Measurements from ENCODE around the gene TTC7B.

TTC7B gene

GRCh38 chr14:90740946-90741681 lies 75.1 kb downstream of the TTC7B start:
- DNase-seq (ENCODE audit: low read depth) = no peak

- no peak for DNase-seq (ENCODE audit: low read depth)
Measured at GRCh38 chr14:90740081-90740480, 76.1 kb downstream of the TTC7B start.

DNA sequence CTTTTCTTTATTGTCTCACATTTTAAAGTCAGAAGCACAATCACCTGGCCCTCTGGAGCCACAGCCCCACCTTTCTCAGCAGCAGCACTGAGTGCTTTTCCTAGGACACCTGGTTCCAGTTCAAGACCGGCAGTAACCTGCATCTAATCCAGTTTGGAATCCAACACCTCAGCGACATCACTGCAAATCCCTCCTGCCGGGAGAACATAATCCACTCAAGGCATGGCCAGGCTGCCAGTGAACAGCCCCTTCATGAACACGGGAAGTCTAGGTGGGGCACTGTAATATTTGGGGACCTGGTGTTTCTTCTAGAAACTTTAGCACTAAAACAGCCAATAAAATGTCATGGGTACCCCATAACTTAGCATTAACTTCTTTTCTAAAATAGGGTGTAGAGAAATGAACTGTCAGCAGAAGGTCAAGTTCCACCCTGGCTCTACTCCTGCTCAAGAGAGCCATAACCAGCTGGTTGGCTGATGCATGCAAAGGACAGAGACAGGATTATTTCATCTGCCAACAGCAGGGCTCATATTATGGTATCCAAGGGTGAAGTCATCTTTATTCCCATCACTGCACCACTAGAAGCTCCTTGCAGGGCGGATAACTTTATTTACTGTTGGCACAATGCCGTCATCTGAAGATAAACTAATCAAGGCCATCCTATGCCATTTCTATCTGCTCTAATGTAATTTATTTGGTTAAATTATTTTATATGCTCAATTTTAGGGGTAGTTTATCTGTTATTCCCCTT lies 76.7 kb downstream of the TTC7B start:
- no peak for DNase-seq (ENCODE audit: low read depth)

DNA sequence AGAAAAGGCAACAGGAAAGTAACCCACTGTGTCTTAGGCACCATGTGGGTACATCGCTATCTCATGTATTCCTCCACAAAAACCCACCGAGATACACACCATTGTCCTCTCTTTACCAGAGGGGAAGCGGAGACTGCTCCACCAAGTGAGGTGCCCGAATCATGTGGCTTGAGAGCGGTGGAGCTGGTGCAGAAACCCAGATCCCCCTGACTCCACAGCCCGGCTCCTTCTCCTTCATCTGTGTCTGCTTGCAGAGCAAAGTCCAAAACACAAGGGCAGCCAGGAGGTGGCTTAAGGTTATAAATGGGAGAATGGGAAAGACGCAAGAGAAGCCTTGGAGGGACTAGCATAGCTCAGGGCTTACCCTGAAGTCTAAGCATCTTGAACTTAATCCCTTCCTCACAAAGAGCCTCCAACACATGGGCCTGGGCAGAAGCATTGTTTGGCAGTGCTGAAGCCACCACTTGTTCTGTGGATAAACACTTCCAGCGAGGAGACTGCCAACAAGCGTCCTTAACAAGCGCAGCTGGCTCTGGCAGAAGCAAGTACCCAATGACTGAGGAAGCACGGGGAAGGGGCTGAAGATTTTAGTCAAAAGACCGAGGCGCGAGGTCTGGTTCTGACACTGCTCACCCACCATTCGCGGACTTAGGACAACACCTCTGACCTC lies 83.0 kb downstream of the TTC7B start:
- DNase-seq (ENCODE audit: low read depth) = no peak

DNA sequence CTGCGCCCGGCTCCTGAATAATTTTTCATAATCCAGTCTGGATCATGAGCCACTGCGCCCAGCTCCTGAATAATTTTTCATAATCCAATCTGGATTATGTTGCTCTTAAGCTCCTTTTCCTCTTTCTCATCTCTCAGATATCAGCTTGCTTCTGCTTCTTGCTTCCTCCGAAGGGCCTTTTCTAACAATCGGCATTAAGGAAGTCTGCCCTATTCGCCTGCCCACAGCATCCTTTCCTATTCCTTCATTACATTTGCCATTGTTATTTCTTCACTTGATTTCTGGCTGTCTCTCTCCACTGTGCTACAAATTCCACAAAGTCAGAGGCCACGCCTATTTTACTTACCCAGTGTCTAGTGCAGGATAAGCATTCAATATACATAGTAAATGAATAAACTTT lies 83.5 kb downstream of the TTC7B start:
- no peak for DNase-seq (ENCODE audit: low read depth)

DNA sequence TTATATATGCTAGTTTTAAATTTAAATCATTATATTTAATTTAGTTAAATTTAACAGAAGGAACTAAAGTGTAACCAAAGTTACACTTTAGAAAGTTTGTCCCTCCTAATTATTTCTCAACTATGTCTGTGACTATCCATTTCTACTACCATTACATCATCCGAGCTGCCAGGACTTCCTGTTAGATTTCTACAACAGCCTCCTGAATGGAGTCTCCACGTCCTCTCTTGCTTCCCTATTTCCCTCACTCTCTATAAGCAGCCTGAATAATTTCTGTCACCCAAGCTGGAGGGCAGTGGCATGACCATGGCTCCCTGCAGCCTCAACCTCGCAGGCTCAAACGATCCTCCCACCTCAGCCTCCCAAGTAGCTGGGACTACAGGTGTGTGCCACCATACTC lies 84.1 kb downstream of the TTC7B start:
- no peak for DNase-seq (ENCODE audit: low read depth)

DNA sequence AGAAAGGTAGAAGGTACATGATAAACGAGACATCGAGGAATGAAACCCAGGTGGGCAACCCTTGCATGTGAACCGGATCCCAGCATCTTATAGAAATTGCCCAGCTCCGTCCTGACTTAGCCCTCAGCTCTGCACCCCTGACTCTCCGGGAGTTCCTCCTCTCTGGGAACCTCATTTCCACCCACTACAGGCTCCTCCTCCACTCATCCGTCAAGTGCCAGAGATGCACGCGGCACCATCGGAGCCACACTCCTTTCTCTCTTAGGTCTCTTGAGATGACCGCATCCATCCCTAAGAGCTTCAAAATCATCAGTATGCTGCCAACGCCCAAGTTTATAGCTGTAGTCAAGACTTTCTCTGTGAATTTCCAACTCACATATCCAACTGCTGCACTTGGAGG lies 84.7 kb downstream of the TTC7B start:
- no peak for DNase-seq (ENCODE audit: low read depth)

DNA sequence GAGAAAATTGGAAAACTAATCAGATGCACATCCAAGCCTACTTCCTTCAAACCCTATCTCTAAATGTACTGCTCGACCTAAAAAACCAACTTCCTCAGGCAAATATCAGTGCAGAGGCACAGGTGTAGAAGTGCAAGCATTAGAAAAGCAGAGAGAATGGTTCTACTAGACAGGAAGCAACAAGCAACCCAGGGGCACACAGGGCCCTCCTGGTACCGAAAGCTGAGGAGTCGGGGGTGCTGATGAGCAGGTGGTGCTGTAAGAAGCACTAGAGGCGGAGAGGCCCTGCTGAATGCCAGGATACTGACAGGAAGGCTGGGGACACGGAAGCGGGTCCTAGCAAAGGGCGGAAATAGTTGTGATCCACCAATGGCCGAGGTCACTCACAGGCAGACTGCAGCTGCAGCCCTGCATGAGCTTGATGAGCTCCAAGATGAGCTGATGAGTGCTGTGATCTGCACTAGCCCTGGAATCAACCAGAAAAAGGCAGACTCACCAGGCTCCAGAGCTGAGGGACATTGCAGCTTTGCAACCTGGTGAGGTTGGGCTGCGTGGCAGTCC lies 85.9 kb downstream of the TTC7B start:
- DNase-seq (ENCODE audit: low read depth) = no peak

DNA sequence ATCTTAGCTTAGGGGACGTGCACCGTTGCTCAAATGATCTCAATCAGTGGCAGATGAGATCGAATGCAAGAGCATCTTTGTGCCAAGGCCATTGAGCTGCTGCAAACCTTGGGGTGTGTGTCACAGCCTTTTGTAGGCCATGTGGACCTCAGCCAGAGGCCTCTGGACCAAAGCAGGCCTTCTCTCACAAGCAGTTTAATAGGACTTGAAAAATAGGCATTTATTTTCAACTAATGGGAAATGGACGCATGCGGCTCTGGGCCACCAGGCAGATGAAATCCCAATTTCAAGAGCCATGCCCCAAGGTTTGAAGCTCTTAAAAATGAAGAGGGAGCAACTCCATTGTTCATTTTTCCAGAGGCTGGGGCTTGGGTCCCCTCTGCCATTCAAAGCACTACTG lies 87.3 kb downstream of the TTC7B start:
- no peak for DNase-seq (ENCODE audit: low read depth)

GRCh38 chr14:90727082-90727481 lies 89.1 kb downstream of the TTC7B start:
- DNase-seq (ENCODE audit: low read depth) = no peak

DNA sequence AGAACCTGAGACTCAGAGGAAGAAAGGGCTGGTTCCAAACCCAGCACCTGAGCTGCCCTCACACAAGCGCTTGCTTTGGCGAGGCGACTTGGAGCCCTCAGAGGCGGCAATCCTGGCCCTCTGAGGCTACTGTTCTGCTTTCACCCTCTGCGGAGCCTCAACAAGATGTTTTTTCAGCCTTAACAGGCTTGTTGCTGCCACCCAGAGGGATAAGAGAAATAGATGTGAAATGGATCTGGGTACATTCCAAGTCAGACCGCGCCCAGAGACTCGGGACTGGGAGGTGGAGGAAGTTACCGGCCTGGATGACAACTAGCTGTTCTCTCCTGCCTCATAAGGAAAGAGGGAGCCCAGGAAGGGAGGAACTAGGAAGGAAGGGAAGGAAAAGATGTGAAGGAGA lies 89.6 kb downstream of the TTC7B start:
- no peak for DNase-seq (ENCODE audit: low read depth)

DNA sequence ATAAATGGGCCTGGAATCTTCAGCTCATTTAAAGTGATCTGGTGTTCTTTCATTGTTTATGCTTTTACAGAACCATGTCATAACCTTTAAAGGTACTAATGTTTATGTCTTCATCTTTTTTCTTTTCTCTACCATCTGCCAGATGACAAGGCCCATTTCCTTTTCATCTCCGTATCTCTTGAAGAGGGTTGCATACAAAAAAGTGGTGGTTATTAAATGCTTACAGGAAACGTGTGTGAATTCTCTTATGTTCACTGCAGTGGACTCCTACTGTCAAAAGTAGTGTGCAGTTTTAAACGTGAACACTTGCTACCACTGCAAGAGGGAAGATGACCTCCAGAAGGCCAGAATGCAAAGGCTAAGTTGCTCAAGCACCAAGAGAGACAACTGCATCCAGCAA lies 91.4 kb downstream of the TTC7B start:
- DNase-seq (ENCODE audit: low read depth) = no peak

DNA sequence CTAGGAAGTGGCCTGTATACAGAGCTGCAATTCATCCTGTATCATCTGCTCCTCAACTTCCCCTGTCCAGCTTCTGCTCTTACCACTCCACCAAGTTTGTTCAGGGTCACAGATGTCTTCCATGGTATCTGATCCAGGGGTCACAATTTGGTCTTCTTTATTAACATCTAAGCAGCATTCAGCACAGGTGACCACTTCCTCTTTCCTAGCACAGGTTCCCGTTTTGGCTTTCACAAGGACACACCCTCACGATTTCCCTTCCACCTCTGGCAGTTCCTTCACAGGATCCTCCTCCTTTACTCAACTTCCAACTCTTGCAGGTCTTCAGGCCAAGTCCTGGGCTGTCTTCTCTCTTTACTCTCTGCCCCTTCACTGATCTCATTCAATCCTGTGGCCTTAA lies 93.6 kb downstream of the TTC7B start:
- DNase-seq (ENCODE audit: low read depth) = no peak

GRCh38 chr14:90721619-90722305 lies 94.5 kb downstream of the TTC7B start:
- no peak for DNase-seq (ENCODE audit: low read depth)

GRCh38 chr14:90720832-90721231 lies 95.4 kb downstream of the TTC7B start:
- no peak for DNase-seq (ENCODE audit: low read depth)

DNA sequence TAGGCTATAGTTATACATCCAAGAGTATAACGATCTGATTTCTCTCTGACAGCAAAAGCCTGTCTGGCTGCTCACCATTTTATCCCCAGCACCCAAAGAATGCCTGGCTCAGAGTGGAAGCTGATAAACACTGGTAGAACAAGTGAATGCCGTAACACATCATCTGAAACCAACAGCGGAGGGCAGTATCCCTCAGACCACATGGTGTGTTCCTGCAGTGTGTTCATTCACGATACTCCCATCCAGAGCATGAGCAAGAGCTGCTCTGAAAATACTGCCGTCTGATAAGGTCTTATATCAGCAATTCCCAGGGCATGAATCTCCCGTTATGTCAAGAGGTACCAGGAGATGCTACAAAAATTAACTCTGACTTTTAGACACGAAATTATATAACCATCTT lies 95.9 kb downstream of the TTC7B start:
- no peak for DNase-seq (ENCODE audit: low read depth)

GRCh38 chr14:90717916-90718315 lies 98.3 kb downstream of the TTC7B start:
- no peak for DNase-seq (ENCODE audit: low read depth)

DNA sequence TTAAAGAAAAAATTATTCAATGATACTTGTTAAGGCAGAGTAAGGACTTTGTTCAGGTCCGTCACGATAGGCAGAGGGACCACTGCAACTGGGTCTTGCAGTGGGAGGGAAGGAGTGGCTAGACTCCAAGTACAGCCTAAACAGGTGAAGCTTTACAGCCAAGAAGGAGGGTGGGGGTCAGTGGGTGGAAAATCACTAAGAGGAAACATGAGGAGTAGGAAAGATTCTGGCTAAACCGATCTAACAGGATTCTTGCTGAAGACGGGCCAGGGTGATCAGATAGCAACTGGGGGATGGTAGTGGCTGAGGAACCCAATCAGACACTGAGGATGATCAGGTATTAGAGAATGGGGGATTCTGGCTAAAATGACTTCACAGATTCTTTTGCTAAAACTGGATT lies 100.2 kb downstream of the TTC7B start:
- DNase-seq (ENCODE audit: low read depth) = no peak

GRCh38 chr14:90715495-90715894 lies 100.7 kb downstream of the TTC7B start:
- DNase-seq (ENCODE audit: low read depth) = no peak

DNA sequence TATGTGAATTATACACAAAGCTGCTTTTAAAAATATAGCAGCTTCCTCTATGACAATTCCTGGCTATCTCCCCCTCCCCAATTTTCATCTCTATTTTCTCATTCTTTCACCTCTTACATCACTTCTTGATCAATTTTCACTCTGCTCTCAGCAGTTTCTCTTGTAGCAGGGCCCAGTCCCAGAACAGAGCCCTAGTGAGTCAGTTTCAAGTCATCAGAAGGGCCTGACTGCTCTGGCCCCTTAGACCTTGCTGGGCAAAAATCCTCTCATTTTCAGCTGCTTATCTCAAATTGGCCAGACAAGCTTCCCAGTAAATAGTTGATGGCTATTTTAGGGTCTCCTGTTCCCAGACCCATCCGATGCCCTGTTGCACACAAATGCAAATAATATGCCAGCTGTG lies 101.4 kb downstream of the TTC7B start:
- DNase-seq (ENCODE audit: low read depth) = no peak

- DNase-seq (ENCODE audit: low read depth) = no peak
Measured at GRCh38 chr14:90704738-90705392, 111.4 kb downstream of the TTC7B start.

Measured in stimulated activated CD8-positive, alpha-beta memory T cell treated with anti-CD3 and anti-CD28 coated beads, Interleukin-4, amount 100 ng/mL, for 24 hours (primary cell).